Measurements from ENCODE around the gene TTC27. TPM values are rescaled to one million over a fixed set of nuclear protein-coding genes. Genes with fewer than 3 reads are reported as not detected.

The TTC27 gene
- total and polyA plus RNA-seq, 2 experiments from 2014 or later = 8.7 to 10.2 TPM

DNA sequence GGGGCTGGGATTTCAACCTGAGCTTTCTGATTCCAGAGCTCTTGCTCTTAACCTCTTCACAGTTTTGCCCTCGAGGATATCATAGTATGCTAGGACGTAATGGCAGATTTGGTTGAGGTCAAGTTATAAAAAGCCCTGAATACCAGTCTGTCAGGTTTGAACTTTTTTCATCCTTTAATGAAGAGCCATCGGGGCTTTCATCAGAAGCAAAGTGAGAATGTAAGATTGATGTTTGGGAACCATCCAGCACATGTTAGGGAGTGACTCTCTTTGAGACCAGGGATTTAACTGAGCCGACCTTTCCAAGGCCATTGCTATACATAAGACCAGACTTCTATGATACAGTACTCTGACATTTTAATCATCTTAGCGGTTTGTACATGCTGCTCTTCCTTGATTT is 142.5 kb downstream of the TTC27 start:
- TF ChIP-seq, protein P1, sequence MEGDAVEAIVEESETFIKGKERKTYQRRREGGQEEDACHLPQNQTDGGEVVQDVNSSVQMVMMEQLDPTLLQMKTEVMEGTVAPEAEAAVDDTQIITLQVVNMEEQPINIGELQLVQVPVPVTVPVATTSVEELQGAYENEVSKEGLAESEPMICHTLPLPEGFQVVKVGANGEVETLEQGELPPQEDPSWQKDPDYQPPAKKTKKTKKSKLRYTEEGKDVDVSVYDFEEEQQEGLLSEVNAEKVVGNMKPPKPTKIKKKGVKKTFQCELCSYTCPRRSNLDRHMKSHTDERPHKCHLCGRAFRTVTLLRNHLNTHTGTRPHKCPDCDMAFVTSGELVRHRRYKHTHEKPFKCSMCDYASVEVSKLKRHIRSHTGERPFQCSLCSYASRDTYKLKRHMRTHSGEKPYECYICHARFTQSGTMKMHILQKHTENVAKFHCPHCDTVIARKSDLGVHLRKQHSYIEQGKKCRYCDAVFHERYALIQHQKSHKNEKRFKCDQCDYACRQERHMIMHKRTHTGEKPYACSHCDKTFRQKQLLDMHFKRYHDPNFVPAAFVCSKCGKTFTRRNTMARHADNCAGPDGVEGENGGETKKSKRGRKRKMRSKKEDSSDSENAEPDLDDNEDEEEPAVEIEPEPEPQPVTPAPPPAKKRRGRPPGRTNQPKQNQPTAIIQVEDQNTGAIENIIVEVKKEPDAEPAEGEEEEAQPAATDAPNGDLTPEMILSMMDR (IDR thresholded peaks at IDR 0.05; ENCODE audit: low read depth, low read length) = no peak
- no peaks in the 10 kb centered on the region for H3K27me3 ChIP-seq
- H3K4me3 ChIP-seq = no peak overlapping the region
- peak overlapping the region; percentile 68 for H3K27ac ChIP-seq
- H3K9me3 ChIP-seq (ENCODE audit: low read depth) = no peaks in the 10 kb centered on the region
- no peaks in the 10 kb centered on the region for H3K36me3 ChIP-seq
- DNase-seq (ENCODE audit: low read depth in 1 of 2, low spot score in 1 of 2) = peak in 1 of 2 donors; percentile 54
- H3K4me1 ChIP-seq (ENCODE audit: low read depth) = peaks cover 46% of the 10 kb centered on the region

DNA sequence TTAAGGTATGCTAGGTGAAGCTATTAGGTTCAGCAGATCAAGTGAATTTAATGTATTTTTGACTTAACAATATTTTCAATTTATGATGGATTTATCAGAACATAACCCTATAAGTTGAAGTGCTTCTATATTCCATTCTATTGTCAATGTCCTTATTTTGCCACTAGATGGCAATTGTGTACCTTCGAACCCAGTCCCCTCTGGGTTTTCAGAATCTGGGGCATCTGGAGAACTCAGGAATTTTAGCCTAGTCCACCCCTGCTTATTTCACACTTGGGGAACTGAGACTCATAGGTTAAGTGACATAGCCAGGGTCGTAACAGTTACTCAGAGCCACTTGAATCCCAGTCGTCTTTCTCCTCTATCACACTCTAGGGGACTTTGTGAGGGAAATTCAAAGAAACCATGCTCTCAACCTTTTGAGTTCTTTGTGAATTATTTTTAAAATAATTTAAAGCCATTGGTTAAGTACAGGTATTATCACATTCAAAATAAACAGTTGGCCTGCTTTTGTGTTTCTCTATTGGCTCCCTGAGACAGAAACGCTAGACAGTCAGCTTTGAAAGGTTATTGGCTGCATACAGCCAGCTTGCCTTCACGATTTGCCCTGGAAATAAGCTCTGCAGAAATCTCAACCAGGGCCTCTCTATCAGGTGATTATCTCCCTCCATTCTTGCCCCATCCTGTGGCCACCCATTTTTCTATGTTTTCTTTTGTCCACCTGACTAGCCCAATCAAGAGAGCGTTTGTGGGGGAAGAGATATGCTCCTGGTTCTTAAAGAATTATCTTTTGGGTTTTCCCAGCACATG is 145.0 kb downstream of the TTC27 start:
- TF ChIP-seq, protein P1 (IDR thresholded peaks at IDR 0.05; ENCODE audit: low read depth, low read length) = peak; percentile 69
- Histone ChIP-seq H3K27me3 (no peaks in the 10 kb centered on the region), H3K36me3 (no peaks in the 10 kb centered on the region), H3K4me3 (no peak overlapping the region), H3K9me3 (ENCODE audit: low read depth) (no peaks in the 10 kb centered on the region), H3K4me1 (ENCODE audit: low read depth) (peaks cover 57% of the 10 kb centered on the region), H3K27ac (peak overlapping the region; percentile 59)
- peak; percentile 77 to 79 for DNase-seq (ENCODE audit: low read depth in 1 of 2, low spot score in 1 of 2)

DNA sequence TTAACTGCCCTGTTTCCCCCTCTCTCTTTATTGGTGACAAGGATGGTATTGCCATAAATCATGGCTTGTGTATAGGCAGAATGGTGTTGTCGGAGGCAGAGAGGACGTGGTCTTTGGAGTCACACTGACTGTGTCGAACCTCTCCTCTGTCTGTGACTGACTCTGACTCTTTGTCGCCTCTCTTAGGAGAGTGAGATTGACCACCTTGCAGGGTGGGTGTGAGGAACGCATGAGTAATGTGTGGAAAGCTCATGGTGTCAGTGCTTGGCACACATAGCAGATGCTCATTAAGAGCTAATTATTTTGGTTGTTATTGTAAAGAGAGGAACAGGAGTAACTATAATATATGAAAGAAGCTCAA is 145.6 kb downstream of the TTC27 start:
- no peak for DNase-seq (ENCODE audit: low read depth in 1 of 2, low spot score in 1 of 2)
- Histone ChIP-seq H3K4me1 (ENCODE audit: low read depth) (peaks cover 51% of the 10 kb centered on the region), H3K27ac (peak overlapping the region; percentile 59), H3K36me3 (no peaks in the 10 kb centered on the region), H3K9me3 (ENCODE audit: low read depth) (no peaks in the 10 kb centered on the region), H3K4me3 (no peak overlapping the region), H3K27me3 (no peaks in the 10 kb centered on the region)
- TF ChIP-seq, protein P1 (IDR thresholded peaks at IDR 0.05; ENCODE audit: low read depth, low read length) = no peak

DNA sequence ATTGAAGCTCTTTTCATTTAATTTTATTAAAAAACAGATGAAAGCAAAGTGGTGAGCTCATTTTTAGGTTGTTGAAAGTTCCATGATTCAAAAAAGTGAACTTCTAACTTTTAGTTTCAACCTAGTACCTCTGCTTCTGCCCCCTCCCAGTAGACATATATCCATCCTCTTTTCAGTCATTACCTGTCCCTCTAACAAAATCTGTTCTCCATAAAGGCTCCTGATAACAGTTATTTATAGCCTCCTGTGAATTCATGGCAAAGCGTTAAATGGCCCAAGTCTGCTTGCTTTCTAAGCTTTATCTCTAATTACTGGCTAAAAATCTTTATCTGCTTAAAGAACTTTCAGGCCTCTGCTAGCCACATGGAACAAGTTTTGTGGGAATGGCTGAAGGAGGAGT is 148.1 kb downstream of the TTC27 start:
- TF ChIP-seq, protein P1 (IDR thresholded peaks at IDR 0.05; ENCODE audit: low read depth, low read length) = no peak
- H3K27me3 ChIP-seq = no peaks in the 10 kb centered on the region
- H3K4me3 ChIP-seq = no peak overlapping the region
- H3K27ac ChIP-seq = peak overlapping the region; percentile 58
- no peaks in the 10 kb centered on the region for H3K9me3 ChIP-seq (ENCODE audit: low read depth)
- H3K36me3 ChIP-seq = no peaks in the 10 kb centered on the region
- no peak for DNase-seq (ENCODE audit: low read depth in 1 of 2, low spot score in 1 of 2)
- H3K4me1 ChIP-seq (ENCODE audit: low read depth) = peaks cover 26% of the 10 kb centered on the region

DNA sequence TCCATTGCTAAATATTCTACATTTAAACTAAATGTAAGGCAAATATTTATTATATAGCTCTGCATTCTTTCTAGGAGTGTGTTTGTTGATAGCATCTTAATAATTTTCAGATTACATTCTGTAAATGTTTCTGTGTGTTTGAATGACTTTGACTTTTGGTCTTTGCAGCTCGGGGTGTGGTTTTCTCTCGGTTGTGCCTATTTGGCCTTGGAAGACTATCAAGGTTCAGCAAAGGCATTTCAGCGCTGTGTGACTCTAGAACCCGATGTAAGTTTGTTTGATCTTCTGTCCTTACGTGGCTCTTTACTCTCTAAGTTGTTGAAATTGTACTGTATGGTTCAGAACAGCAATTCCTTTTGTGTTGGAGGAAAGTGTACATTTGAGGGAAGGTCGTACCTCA is 149.9 kb downstream of the TTC27 start:
- DNase-seq (ENCODE audit: low read depth in 1 of 2, low spot score in 1 of 2) = no peak
- peaks cover 2% of the 10 kb centered on the region for H3K9me3 ChIP-seq (ENCODE audit: low read depth)
- H3K27me3 ChIP-seq = no peaks in the 10 kb centered on the region
- H3K36me3 ChIP-seq = no peaks in the 10 kb centered on the region
- no peak overlapping the region for H3K4me3 ChIP-seq
- TF ChIP-seq, protein P1 (IDR thresholded peaks at IDR 0.05; ENCODE audit: low read depth, low read length) = no peak
- H3K4me1 ChIP-seq (ENCODE audit: low read depth) = peaks cover 23% of the 10 kb centered on the region
- no peak overlapping the region for H3K27ac ChIP-seq
